Lung (tissue), 12 donors: ENCODE measurements around the gene PLXNA2. TPM values are rescaled to one million over a fixed set of nuclear protein-coding genes. Genes with fewer than 3 reads are reported as not detected.

Experiments used
- ATAC-seq: fragments of 200-7000 bp; cut with Tn5 transposase; one replicate; pipeline ENCODE4 v1.9.1; 2020; ENCODE audit warnings: moderate number of reproducible peaks; ENCODE audit not compliant: insufficient read depth, low FRiP score
- DNase-seq, 3 donors: peaks; one replicate each; pipeline ENCODE4 v3.0.0-alpha.2; 2013 to 2017
- H3K27ac ChIP-seq, 2 donors: one replicate each; pipeline ENCODE4 v1.5.1; 2013; ENCODE audit warnings: mild to moderate bottlenecking in 2 of 2, moderate library complexity in 2 of 2, control low read depth in 1 of 2, inconsistent platforms in 1 of 2, low read depth in 1 of 2, low read length in 1 of 2
- H3K27me3 ChIP-seq, 3 donors: one replicate each; pipeline ENCODE4 v1.5.1; 2013; ENCODE audit warnings: low read length in 2 of 3; ENCODE audit not compliant: control insufficient read depth in 3 of 3, insufficient read depth in 3 of 3
- H3K36me3 ChIP-seq, 4 donors: one replicate each; pipeline ENCODE4 v1.5.1; 2013; ENCODE audit warnings: low read length in 4 of 4, mild to moderate bottlenecking in 1 of 4, moderate library complexity in 1 of 4; ENCODE audit not compliant: control insufficient read depth in 4 of 4, insufficient read depth in 4 of 4
- H3K4me1 ChIP-seq, 5 donors: one replicate each; pipeline ENCODE4 v1.5.1; 2013; ENCODE audit warnings: low read length in 5 of 5, mild to moderate bottlenecking in 2 of 5, moderate library complexity in 1 of 5; ENCODE audit not compliant: control insufficient read depth in 5 of 5, insufficient read depth in 5 of 5
- H3K4me3 ChIP-seq: one replicate; pipeline ENCODE4 v1.5.1; 2013; ENCODE audit warnings: mild to moderate bottlenecking, control low read depth, moderate library complexity
- H3K9ac ChIP-seq, 2 donors: one replicate each; pipeline ENCODE4 v1.5.1; 2013; ENCODE audit warnings: low read length in 2 of 2, control low read depth in 1 of 2; ENCODE audit not compliant: insufficient read depth in 1 of 2
- H3K9me3 ChIP-seq, 4 donors: one replicate each; pipeline ENCODE4 v1.5.1; 2013; ENCODE audit warnings: low read length in 3 of 4, mild to moderate bottlenecking in 1 of 4, moderate library complexity in 1 of 4; ENCODE audit not compliant: control insufficient read depth in 4 of 4, insufficient read depth in 3 of 4
- WGBS, 2 donors: extraction: QIAGEN DNeasy Blood & Tissue Kit; methylation state at CpG; one replicate each; pipeline ENCODE4 v1.1.7; 2013; 5-methylcytosine and 5-hydroxymethylcytosine counted together
- polyA plus RNA-seq, 2 donors: library from polyadenylated mRNA; stranded (reverse); fragments of 200-250 nt; gene quantifications; one replicate each; pipeline ENCODE4 v1.2.1, GENCODE V29; 2013
- total RNA-seq, 2 donors: library from RNA; depleted of rRNA in 1 of 2; stranded (reverse); fragments of >200 nt in 1 of 2; gene quantifications; one replicate each; pipeline ENCODE4 v1.2.1, GENCODE V29; 2014 to 2021
- TF ChIP-seq, protein P1 (sequence below): IDR thresholded peaks from 2 replicates; pipeline ENCODE4 v1.5.1; 2012; ENCODE audit warnings: mild to moderate bottlenecking; ENCODE audit errors: control extremely low read depth, extremely low read depth
- donor health status: control.
- donor health status: control.
- donor health status: Bipolar disorder and iron deficiency.
- donor health status: healthy.
- donor health status: DM: yes; HTN: yes; CAD: no.

PLXNA2 gene
- total and polyA plus RNA-seq, 4 donors = 13.2 to 118 (median 32.6) TPM

DNA sequence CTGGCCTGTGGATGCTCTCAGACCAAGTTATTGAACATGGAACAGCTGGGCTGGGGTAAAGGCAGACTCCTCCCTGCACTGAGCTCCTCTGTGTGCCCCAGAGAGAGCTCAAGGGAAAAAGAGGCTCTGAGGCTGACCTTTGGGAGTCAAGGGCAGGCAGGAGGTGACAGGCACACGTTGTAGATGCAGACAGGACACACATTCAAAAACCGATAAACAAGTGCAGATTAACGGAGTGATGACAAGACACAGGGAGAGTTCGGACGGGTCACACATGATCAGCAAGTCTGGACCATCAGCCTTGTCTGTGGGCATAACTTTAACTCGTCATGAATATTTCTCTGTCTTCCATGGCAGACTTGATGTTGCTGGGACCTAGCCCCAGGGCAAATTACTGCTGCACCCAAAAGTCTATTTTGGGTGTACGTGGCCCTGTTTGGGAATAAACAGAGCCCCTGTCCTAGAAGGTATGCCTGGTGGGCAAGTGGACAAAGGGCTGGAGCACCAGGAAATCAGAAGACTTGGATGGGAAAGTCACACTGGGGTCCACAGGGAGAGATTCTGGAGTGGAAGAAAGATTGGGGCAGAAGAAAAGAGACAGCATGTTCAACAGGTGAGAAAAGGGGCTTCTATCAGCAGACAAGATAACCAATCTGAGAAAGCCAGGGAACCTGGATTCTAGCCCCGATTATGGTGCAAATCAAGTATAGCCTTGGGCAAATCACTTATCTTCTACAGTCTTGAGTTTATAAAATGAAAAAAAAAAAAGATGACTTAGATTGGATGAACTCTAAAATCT, 74.9 kb downstream of the PLXNA2 start:
- Histone ChIP-seq H3K27me3 (no peaks in the 10 kb centered on the region), H3K27ac (no peak overlapping the region), H3K4me1 (peaks cover 0 to 19% (median 11%) of the 10 kb centered on the region in 5 donors), H3K4me3 (no peak overlapping the region), H3K9me3 (no peaks in the 10 kb centered on the region), H3K36me3 (peaks cover 0 to 2% (median 0%) of the 10 kb centered on the region in 4 donors), H3K9ac (no peak overlapping the region)
- TF ChIP-seq, protein P1, sequence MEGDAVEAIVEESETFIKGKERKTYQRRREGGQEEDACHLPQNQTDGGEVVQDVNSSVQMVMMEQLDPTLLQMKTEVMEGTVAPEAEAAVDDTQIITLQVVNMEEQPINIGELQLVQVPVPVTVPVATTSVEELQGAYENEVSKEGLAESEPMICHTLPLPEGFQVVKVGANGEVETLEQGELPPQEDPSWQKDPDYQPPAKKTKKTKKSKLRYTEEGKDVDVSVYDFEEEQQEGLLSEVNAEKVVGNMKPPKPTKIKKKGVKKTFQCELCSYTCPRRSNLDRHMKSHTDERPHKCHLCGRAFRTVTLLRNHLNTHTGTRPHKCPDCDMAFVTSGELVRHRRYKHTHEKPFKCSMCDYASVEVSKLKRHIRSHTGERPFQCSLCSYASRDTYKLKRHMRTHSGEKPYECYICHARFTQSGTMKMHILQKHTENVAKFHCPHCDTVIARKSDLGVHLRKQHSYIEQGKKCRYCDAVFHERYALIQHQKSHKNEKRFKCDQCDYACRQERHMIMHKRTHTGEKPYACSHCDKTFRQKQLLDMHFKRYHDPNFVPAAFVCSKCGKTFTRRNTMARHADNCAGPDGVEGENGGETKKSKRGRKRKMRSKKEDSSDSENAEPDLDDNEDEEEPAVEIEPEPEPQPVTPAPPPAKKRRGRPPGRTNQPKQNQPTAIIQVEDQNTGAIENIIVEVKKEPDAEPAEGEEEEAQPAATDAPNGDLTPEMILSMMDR = no peak
- ATAC-seq = no peak
- DNase-seq = no peak
- 85 to 86% methylated on average over 8 of the region's 8 CpGs for WGBS, 2 donors

DNA sequence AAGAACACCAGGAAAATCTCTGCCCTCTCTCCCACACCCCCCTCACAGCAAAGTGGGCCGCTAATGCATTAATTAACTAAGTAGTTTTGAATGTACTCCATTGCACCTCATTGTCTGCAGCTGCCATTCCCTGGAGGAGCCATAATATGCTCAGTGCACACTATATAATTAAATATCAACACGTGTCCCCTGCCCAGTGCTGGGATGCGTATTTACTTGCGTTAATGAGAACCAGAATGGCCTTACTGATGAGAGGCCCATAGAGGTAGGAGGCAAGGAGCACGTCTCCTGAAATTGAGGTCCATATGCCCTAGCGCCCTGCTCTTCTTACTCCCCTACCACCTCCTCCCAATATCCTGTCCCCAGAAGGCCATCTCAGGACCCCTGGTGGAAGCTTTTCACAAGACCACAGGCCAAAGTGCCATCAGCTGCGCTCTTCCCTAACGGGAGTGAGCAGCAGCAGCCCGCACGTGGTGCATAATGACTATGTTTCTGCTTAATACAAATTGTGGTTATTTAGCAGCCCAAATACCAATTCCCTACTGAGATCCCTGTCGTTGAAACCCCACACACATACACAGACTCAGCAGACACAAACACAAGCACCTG, 76.8 kb downstream of the PLXNA2 start:
- H3K9ac ChIP-seq = no peak overlapping the region
- DNase-seq (no peak), ATAC-seq (no peak)
- H3K4me1 ChIP-seq = peaks cover 6 to 25% (median 17%) of the 10 kb centered on the region in 5 donors
- TF ChIP-seq, protein P1 = no peak
- WGBS, 2 donors = 84 to 86% methylated on average over 11 of the region's 11 CpGs
- H3K9me3 ChIP-seq = no peaks in the 10 kb centered on the region
- no peaks in the 10 kb centered on the region for H3K27me3 ChIP-seq
- peaks cover 0 to 2% (median 0%) of the 10 kb centered on the region in 4 donors for H3K36me3 ChIP-seq
- no peak overlapping the region for H3K4me3 ChIP-seq
- peak overlapping the region in 1 of 2 donors; percentile 27 for H3K27ac ChIP-seq

DNA sequence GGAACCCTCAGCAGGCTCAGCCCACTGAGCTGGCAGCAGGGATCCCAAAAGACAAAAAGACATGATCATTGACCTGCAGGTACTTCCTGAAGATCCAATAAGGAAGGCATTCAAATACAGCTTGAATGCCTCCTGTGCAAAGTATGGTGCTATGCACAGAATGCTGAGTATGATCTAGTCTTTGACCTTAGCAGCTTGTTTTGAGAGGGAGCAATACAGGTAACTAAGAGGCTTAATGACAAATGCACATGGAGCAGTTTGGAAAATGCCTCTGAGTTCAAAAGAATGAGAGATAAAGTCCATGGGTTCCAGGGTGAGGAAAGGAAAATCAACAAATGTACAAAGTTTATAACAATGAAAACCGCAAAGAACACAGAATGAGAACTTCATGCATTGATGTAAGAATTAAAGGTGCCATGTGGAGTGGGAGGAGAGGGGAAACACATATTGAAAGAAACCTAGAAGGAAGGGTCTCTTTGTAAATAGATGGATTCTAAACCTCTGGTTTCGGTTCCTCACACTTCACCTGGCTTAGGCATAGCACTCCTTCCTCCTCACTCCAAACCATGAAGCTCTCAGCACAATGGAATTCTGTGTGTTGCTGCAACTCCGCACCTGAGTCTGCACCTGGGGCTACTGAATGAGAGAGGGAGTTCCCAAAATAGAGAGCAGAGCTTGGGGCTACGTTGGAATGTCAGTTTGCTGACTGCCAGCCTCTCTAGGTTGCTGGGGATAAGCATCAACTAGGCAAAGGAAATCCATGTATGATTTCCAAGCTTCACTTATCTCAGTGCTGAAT, 77.6 kb downstream of the PLXNA2 start:
- TF ChIP-seq, protein P1 = no peak
- peak in 1 of 3 donors; percentile 56 for DNase-seq
- Histone ChIP-seq H3K9me3 (no peaks in the 10 kb centered on the region), H3K4me1 (peaks cover 11 to 30% (median 21%) of the 10 kb centered on the region in 5 donors), H3K4me3 (no peak overlapping the region), H3K27ac (peak overlapping the region in 1 of 2 donors; percentile 78), H3K27me3 (no peaks in the 10 kb centered on the region), H3K36me3 (peaks cover 0 to 2% (median 0%) of the 10 kb centered on the region in 4 donors), H3K9ac (no peak overlapping the region)
- peak; percentile 16 for ATAC-seq
- 66 to 88% methylated on average over 4 of the region's 4 CpGs for WGBS, 2 donors
